Upper lobe of left lung (tissue), 4 donors: Measurements from ENCODE around the gene ZNF98.

Experiments
- CTCF ChIP-seq, 6 experiments: fragments of 450-650 bp in 4 of 6; fragments of 200-600 bp in 2 of 6; sonication (generic) in 2 of 6; IDR thresholded peaks; one replicate each; pipeline ENCODE4 v1.5.1; 2016 to 2019; ENCODE audit warnings: antibody characterized with exemption in 6 of 6
- EP300 ChIP-seq, 4 donors: sonication (generic); formaldehyde crosslinking; IDR thresholded peaks; one replicate each; pipeline ENCODE4 v1.5.1; 2017; ENCODE audit warnings: antibody characterized with exemption in 4 of 4, control low read depth in 2 of 4
- POLR2A ChIP-seq, 4 donors: fragments of 450-650 bp; IDR thresholded peaks; one replicate each; pipeline ENCODE4 v1.5.1; 2016 to 2017; ENCODE audit warnings: antibody characterized with exemption in 4 of 4, mild to moderate bottlenecking in 2 of 4

GRCh38 chr19:22354665-22355064, 67.5 kb downstream of the ZNF98 start:
- TF ChIP-seq EP300 (IDR thresholded peaks at IDR 0.05) (no peak), CTCF (IDR thresholded peaks at IDR 0.05) (no peak), POLR2A (IDR thresholded peaks at IDR 0.05) (no peak)
